Measurements from ENCODE around the gene NRG2. TPM values are rescaled to one million over a fixed set of nuclear protein-coding genes. Genes with fewer than 3 reads are reported as not detected.

Gene NRG2
- total RNA-seq, 4 donors from 2014 or later = 5.3 to 8.8 (median 7.5) TPM

DNA sequence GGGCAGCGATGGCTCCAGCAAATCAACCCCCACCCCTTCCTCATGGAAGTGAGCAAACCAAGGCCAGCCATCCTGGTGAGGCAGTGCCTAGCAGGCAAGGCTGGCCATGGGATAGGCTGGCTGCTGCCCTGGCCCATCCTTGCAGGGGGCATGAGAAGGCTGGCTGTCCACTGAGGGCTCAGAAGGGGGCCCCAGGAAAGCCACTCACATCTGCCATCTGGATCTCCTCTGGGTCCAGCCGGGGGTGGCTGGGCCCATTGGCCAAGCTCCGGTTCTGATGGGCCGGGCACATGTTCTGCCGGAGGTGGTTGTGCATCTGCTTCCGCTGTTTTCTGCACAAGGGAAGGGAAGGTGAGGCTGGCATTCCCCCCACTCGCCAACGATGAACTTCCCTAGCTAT is 190.4 kb downstream of the NRG2 start:
- WGBS, 2 donors = 84 to 96% methylated on average over 8 of the region's 8 CpGs
- no peak overlapping the region for H3K4me3 ChIP-seq (ENCODE audit: low read depth, poor library complexity, severe bottlenecking)
- intact Hi-C loops (cut with DNase I; ENCODE audit: low total_unique reads) = no loop called here
- TF ChIP-seq CTCF (IDR thresholded peaks at IDR 0.05) = no peak
- TF ChIP-seq POLR2A (IDR thresholded peaks at IDR 0.05) = no peak
- DNase-seq (ENCODE audit: low spot score in 2 of 2) = no peak

GRCh38 chr5:139851558-139851957 is 191.5 kb downstream of the NRG2 start:
- no peak overlapping the region for H3K4me3 ChIP-seq (ENCODE audit: low read depth, poor library complexity, severe bottlenecking)
- no peak for DNase-seq (ENCODE audit: low spot score in 2 of 2)
- intact Hi-C loops (cut with DNase I; ENCODE audit: low total_unique reads) = no loop called here
- 93 to 96% methylated on average over 19 of the region's 19 CpGs for WGBS, 2 donors
- TF ChIP-seq POLR2A (IDR thresholded peaks at IDR 0.05) (no peak), CTCF (IDR thresholded peaks at IDR 0.05) (no peak)

GRCh38 chr5:139850423-139851016 is 192.6 kb downstream of the NRG2 start:
- no peak for DNase-seq (ENCODE audit: low spot score in 2 of 2)
- WGBS, 2 donors = 80 to 84% methylated on average over 3 of the region's 3 CpGs
- intact Hi-C loops (cut with DNase I; ENCODE audit: low total_unique reads) = no loop called here

GRCh38 chr5:139849942-139850341 is 193.2 kb downstream of the NRG2 start:
- WGBS, 2 donors = 55 to 63% methylated on average over 2 of the region's 2 CpGs
- intact Hi-C loops (cut with DNase I; ENCODE audit: low total_unique reads) = no loop called here

More at GRCh38 chr5:139850423-139851016, 192.6 kb downstream of the NRG2 start:
- TF ChIP-seq CTCF (IDR thresholded peaks at IDR 0.05) = no peak
- no peak for TF ChIP-seq POLR2A (IDR thresholded peaks at IDR 0.05)
- H3K4me3 ChIP-seq (ENCODE audit: low read depth, poor library complexity, severe bottlenecking) = no peak overlapping the region

GRCh38 chr5:139849501-139849900 is 193.6 kb downstream of the NRG2 start:
- TF ChIP-seq CTCF (IDR thresholded peaks at IDR 0.05) = no peak
- no peak for TF ChIP-seq POLR2A (IDR thresholded peaks at IDR 0.05)
- H3K4me3 ChIP-seq (ENCODE audit: low read depth, poor library complexity, severe bottlenecking) = no peak overlapping the region
- intact Hi-C loops (cut with DNase I; ENCODE audit: low total_unique reads) = no loop called here
- DNase-seq (ENCODE audit: low spot score in 2 of 2) = no peak
- 76 to 79% methylated on average over 7 of the region's 7 CpGs for WGBS, 2 donors

More at GRCh38 chr5:139849942-139850341, 193.2 kb downstream of the NRG2 start:
- no peak overlapping the region for H3K4me3 ChIP-seq (ENCODE audit: low read depth, poor library complexity, severe bottlenecking)
- DNase-seq (ENCODE audit: low spot score in 2 of 2) = no peak
- no peak for TF ChIP-seq CTCF (IDR thresholded peaks at IDR 0.05)
- no peak for TF ChIP-seq POLR2A (IDR thresholded peaks at IDR 0.05)
